ENCODE measurements around the gene TMCC3.

Gene TMCC3

DNA sequence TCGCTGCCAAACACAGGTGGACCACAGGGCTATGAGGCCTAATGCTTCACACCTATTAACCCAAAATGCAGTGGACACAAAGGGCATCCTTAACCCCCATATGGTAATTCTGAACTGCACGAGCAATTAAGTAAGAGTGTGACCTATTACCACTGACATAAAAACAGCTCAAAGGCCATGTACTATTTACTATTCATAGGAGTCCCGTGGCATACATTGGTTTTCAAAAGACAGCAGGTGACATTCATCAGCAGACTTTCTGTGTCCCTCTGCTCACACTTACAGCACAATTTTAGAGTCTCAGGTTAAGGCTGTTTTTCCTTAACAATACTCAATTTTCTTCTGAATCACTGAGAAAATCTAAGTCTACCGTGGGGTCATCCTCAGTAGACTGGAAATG is 23.1 kb upstream of the TMCC3 start:
- TF ChIP-seq, protein P1, sequence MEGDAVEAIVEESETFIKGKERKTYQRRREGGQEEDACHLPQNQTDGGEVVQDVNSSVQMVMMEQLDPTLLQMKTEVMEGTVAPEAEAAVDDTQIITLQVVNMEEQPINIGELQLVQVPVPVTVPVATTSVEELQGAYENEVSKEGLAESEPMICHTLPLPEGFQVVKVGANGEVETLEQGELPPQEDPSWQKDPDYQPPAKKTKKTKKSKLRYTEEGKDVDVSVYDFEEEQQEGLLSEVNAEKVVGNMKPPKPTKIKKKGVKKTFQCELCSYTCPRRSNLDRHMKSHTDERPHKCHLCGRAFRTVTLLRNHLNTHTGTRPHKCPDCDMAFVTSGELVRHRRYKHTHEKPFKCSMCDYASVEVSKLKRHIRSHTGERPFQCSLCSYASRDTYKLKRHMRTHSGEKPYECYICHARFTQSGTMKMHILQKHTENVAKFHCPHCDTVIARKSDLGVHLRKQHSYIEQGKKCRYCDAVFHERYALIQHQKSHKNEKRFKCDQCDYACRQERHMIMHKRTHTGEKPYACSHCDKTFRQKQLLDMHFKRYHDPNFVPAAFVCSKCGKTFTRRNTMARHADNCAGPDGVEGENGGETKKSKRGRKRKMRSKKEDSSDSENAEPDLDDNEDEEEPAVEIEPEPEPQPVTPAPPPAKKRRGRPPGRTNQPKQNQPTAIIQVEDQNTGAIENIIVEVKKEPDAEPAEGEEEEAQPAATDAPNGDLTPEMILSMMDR (IDR thresholded peaks at IDR 0.05; ENCODE audit: low read depth, low read length): no peak

DNA sequence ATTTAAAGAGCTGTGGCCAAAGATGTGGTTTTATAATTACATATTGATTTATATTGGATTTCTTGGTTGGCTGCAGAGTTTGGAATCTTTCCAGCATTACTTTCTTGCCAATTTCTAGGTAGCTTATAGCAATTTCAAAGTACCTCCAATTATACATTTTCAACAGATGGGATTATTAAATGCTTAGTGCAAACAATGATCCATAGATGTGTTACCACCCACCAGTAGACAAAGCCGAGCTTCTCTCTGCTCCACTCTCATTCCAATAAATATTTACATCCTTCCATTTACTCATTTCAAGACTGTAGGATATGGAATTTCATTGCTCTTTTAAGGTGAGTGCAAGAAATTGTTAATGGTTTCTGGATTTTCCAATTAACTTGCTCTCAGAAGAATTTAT is 21.6 kb upstream of the TMCC3 start:
- no peak overlapping the region for H3K4me3 ChIP-seq (ENCODE audit: low read depth, low read length)
- TF ChIP-seq, protein P1 (IDR thresholded peaks at IDR 0.05; ENCODE audit: low read depth, low read length): no peak

More for the DNA sequence above, 23.1 kb upstream of the TMCC3 start:
- no peak overlapping the region for H3K4me3 ChIP-seq (ENCODE audit: low read depth, low read length)

DNA sequence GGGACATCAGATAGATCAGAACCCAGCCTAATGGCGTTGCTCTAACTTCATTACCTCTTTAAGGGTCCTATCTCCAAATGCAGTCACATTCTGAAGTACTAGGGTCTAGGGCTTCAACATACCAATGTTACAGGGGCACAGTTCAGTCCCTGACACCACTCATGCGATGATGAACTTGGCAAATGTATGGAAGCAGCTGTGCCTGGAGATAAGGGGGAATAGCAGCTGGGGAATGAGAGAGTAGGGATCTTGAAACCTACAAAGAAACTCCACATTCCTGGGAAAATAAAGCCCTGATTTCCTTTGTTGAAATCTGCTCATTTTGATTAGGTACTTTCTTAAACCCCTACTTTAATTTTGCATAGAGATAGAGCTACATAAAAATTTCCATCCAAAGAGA is 20.5 kb upstream of the TMCC3 start:
- H3K4me3 ChIP-seq (ENCODE audit: low read depth, low read length): no peak overlapping the region
- TF ChIP-seq, protein P1 (IDR thresholded peaks at IDR 0.05; ENCODE audit: low read depth, low read length): no peak

DNA sequence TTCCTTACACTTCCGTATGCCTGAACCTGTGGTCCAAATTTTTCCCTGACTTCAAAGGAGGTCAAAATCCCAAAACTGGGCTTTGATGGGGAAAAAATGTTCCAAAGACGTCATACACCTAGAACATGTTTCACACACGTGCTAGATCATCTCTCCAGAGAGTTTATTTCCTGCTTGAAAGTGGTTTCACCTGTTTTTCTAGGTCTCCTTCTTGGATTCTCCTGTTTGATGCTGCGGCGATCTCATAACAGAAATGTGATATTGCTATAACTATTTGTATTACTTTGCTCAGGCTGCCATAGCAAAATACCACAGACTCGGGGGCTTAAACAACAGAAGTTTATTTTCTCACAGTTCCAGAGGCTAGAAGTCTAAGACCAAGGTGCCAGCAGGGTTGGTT is 19.7 kb upstream of the TMCC3 start:
- H3K4me3 ChIP-seq (ENCODE audit: low read depth, low read length): no peak overlapping the region
- TF ChIP-seq, protein P1 (IDR thresholded peaks at IDR 0.05; ENCODE audit: low read depth, low read length): no peak

DNA sequence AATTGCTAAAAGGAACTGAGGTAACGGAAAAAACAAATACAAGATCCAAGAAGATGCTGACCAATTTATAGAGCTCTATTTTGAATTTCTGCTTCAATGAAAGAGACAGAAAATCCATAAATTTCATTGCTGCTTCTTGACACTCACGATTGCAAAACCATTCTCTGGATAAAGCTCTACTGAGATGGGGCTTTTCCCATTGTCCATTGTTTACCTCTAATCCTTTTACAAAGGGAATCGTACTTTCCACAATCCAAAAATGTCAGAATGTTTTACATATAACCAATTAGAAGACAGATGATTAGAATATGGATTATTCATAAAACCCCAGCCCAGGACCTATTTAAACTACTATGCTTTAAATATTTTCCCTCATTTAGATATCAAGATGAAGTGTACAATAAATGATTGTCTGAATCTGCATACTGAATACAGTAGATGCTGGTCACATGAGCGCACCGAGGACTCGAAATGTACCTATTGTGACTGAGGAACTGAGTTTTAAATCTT is 16.7 kb upstream of the TMCC3 start:
- TF ChIP-seq, protein P1 (IDR thresholded peaks at IDR 0.05; ENCODE audit: low read depth, low read length): no peak
- no peak overlapping the region for H3K4me3 ChIP-seq (ENCODE audit: low read depth, low read length)

DNA sequence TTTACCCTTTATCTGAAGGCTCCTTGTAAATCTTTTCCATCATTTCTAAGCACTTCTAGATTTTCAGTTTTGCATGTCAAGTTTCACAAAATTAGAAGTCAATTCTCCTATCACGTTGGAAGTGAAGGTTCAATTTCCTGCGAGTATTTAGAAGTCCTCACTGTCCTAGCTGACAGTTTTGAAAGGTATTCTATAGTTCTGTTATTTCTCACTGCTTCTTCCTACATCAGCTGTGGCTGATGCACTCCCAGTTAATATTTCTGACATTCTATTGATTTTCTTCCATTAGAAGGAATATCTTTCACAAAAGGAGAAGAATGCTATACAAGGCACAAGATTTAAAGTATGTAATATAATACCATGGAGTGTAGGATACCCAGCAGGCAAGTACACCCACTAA is 15.8 kb upstream of the TMCC3 start:
- no peak overlapping the region for H3K4me3 ChIP-seq (ENCODE audit: low read depth, low read length)
- TF ChIP-seq, protein P1 (IDR thresholded peaks at IDR 0.05; ENCODE audit: low read depth, low read length): no peak

DNA sequence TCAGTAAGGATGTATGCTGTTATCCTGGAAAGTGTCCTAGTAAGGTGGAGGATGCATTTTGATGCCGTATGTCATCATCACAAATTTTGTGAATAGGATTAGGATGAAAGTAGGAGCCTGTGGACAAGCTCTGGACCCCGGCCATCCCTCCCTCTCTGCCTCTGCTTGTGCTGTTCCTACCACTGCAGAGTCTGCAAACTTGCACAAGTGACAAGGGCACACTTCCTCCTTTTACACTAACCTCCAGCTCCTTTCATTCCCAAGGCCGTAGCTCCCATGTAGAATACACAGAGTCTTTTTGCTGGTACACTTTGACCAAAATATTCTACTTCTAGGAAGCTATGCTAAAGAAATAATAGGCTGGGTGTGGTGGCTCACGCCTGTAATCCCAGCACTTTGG is 13.3 kb upstream of the TMCC3 start:
- TF ChIP-seq, protein P1 (IDR thresholded peaks at IDR 0.05; ENCODE audit: low read depth, low read length): no peak
- H3K4me3 ChIP-seq (ENCODE audit: low read depth, low read length): no peak overlapping the region
